Gastrocnemius medialis (tissue), 4 donors: Measurements from ENCODE around the gene RFC5. TPM values are rescaled to one million over a fixed set of nuclear protein-coding genes. Genes with fewer than 3 reads are reported as not detected.

Experiments
- ATAC-seq, 2 donors: fragments of 150-250 bp; one replicate each; pipeline ENCODE4 v1.9.1; 2016
- DNase-seq, 2 donors: peaks; one replicate each; pipeline ENCODE4 v3.0.0-alpha.2; 2019
- H3K27ac ChIP-seq, 4 donors: fragments of 200-600 bp; sonication (generic); 1 replicate in 1 of 4; 2 replicates in 3 of 4; pipeline ENCODE4 v1.5.1; 2016 to 2018; ENCODE audit warnings: mild to moderate bottlenecking in 2 of 4, moderate library complexity in 1 of 4
- H3K27me3 ChIP-seq, 3 donors: fragments of 200-600 bp; sonication (generic) in 2 of 3; 1 replicate in 1 of 3; 2 replicates in 2 of 3; pipeline versions ENCODE4 v1.5.1 to v1.6.0; 2016 to 2019; ENCODE audit warnings: mild to moderate bottlenecking in 1 of 3, moderate library complexity in 1 of 3
- H3K36me3 ChIP-seq, 2 donors: fragments of 200-600 bp; sonication (generic) in 1 of 2; one replicate each; pipeline ENCODE4 v1.5.1; 2017 to 2018
- H3K4me1 ChIP-seq, 2 donors: fragments of 200-600 bp; sonication (generic) in 1 of 2; one replicate each; pipeline ENCODE4 v1.5.1; 2016 to 2017; ENCODE audit warnings: mild to moderate bottlenecking in 2 of 2
- H3K4me3 ChIP-seq, 4 donors: fragments of 200-600 bp; sonication (generic) in 3 of 4; 1 replicate in 1 of 4; 2 replicates in 3 of 4; pipeline ENCODE4 v1.5.1; 2016 to 2019; ENCODE audit warnings: mild to moderate bottlenecking in 2 of 4
- H3K9me3 ChIP-seq, 3 donors: fragments of 200-600 bp; sonication (generic) in 2 of 3; 1 replicate in 1 of 3; 2 replicates in 2 of 3; pipeline ENCODE4 v1.5.1; 2016 to 2019
- POLR2A ChIP-seq, 2 donors: fragments of 450-650 bp; IDR thresholded peaks; one replicate each; pipeline ENCODE4 v1.6.1; 2017; ENCODE audit warnings: antibody characterized with exemption in 2 of 2, mild to moderate bottlenecking in 2 of 2, moderate library complexity in 2 of 2
- in situ Hi-C, 4 donors: fragments of 200-750 bp; cut with MboI; loops; one replicate each; pipeline versions ENCODE4 v1.15.0 to v1.8.0; 2017; ENCODE audit warnings: low sequenced_read_pairs in 4 of 4
- intact Hi-C: fragments of 100-400 bp; cut with DNase I; formaldehyde crosslinking; loops from one replicate; pipeline ENCODE4 v1.15.1; 2023; ENCODE audit warnings: low total_unique reads
- total RNA-seq, 4 donors: library from RNA; depleted of rRNA; stranded (reverse); fragments of >200 nt; gene quantifications; one replicate each; pipeline versions ENCODE4 v1.1.0 to v1.2.3, GENCODE V29; 2016
- TF ChIP-seq, protein P1 (sequence below), 5 experiments: fragments of 450-650 bp in 3 of 5; fragments of 200-600 bp in 2 of 5; sonication (generic) in 2 of 5; IDR thresholded peaks in 4 of 5; conservative IDR thresholded peaks in 1 of 5; 1 replicate in 4 of 5; 2 replicates in 1 of 5; pipeline ENCODE4 v1.5.1; 2016 to 2019; ENCODE audit warnings: antibody characterized with exemption in 5 of 5, mild to moderate bottlenecking in 3 of 5, moderate library complexity in 3 of 5

Gene RFC5
- total RNA-seq, 4 donors from 2014 or later, result 3.5 to 9.9 (median 5.4) TPM

DNA sequence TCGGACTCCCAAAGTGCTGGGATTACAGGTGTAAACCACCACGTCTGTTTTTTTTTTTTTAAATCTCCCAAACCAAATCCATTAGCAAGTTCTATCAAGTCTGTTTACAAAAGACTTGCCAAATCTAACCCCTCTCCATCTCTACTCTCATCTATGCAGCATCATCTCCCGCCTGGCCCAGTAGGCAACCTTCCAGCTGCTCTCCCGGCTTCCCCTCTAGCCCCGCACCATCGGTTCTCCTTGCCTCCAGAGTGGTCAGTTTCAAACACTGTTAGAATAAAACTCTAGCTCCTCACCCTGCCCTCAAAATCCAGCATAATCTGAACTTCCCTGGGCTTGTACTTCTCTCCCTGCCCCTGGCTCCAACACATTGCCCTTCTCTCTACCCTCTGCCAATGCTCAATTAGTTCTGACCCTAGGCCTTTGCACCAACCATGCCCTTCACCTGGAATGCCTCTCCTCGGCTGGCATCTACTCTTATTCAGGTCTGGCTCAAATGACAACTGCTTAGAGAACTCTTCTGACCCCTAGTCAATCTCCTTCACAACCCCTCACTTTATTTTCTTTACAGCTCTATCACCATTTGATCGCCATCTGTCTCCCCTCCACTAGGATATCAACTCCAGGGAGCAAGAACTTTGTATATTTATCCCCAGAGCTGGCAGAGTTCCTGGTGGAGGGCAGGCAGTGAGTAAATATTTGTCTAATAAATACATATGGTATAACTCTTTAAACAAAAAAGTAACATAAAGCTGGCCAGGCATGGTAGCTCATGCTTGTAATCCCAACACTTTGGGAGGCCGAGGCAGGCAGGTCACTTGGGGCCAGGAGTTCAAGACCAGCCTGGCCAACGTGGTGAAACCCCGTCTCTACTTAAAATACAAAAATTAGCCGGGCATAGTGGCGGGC is 39.6 kb downstream of the RFC5 start:
- intact Hi-C loops (no loop called here), in situ Hi-C loops (no loop called here)
- TF ChIP-seq POLR2A (IDR thresholded peaks at IDR 0.05), result no peak
- TF ChIP-seq, protein P1, sequence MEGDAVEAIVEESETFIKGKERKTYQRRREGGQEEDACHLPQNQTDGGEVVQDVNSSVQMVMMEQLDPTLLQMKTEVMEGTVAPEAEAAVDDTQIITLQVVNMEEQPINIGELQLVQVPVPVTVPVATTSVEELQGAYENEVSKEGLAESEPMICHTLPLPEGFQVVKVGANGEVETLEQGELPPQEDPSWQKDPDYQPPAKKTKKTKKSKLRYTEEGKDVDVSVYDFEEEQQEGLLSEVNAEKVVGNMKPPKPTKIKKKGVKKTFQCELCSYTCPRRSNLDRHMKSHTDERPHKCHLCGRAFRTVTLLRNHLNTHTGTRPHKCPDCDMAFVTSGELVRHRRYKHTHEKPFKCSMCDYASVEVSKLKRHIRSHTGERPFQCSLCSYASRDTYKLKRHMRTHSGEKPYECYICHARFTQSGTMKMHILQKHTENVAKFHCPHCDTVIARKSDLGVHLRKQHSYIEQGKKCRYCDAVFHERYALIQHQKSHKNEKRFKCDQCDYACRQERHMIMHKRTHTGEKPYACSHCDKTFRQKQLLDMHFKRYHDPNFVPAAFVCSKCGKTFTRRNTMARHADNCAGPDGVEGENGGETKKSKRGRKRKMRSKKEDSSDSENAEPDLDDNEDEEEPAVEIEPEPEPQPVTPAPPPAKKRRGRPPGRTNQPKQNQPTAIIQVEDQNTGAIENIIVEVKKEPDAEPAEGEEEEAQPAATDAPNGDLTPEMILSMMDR (IDR thresholded peaks at IDR 0.05 in 4 of 5, conservative IDR thresholded peaks at IDR 0.05 in 1 of 5), result no peak
- H3K27ac ChIP-seq, result peak overlapping the region; percentile 35 to 82 (median 57)
- no peaks in the 10 kb centered on the region for H3K9me3 ChIP-seq
- H3K36me3 ChIP-seq, result peaks cover 0 to 4% of the 10 kb centered on the region in 2 donors
- H3K4me1 ChIP-seq, result peaks cover 56 to 61% of the 10 kb centered on the region in 2 donors
- no peaks in the 10 kb centered on the region for H3K27me3 ChIP-seq
- DNase-seq (no peak), ATAC-seq (no peak)
- no peak overlapping the region for H3K4me3 ChIP-seq

DNA sequence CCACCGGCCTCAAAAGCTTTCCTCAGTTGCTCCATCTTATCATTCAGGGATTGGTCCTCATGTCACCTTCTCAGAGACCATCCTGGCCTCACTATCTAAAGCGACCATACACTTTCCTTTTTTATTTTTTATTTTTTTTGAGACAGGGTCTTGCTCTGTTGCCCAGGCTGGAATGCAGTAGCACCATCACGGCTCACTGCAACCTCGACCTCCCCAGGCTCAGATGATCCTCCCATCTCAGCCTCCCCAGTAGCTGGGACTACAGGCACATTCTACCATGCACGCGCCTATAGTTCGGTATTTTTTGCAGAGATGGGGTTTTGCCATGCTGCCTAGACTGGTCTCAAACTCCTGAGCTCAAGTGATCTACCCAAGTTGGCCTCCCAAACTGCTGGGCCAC is 41.7 kb downstream of the RFC5 start:
- no peaks in the 10 kb centered on the region for H3K9me3 ChIP-seq

DNA sequence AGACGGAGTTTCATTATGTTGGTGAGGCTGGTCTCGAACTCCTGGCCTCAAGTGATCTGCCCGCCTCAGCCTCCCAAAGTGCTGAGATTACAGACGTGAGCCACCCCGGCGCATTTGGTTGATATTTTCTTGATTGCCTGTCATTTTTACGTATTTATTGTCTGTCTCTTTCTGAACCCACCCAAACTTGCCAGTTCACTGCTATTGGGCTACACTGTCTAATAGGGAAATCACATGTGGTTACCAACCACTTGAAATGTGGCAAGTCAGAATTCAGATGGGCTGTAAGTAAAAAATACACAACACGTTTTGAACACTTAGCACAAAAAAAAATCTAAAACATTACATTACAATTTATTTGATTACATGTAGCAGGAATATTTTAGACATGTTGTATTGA is 42.4 kb downstream of the RFC5 start:
- Histone ChIP-seq H3K4me3 (no peak overlapping the region), H3K27me3 (no peaks in the 10 kb centered on the region), H3K9me3 (no peaks in the 10 kb centered on the region), H3K4me1 (peaks cover 42 to 44% of the 10 kb centered on the region in 2 donors), H3K36me3 (no peaks in the 10 kb centered on the region), H3K27ac (peak overlapping the region; percentile 92 to 96 (median 96))
- intact Hi-C loops (no loop called here), in situ Hi-C loops (no loop called here)
- DNase-seq (no peak), ATAC-seq (no peak)
- TF ChIP-seq, protein P1 (IDR thresholded peaks at IDR 0.05 in 4 of 5, conservative IDR thresholded peaks at IDR 0.05 in 1 of 5), result no peak
- no peak for TF ChIP-seq POLR2A (IDR thresholded peaks at IDR 0.05)

More for the DNA sequence above, 41.7 kb downstream of the RFC5 start:
- H3K36me3 ChIP-seq, result no peaks in the 10 kb centered on the region
- H3K4me3 ChIP-seq, result no peak overlapping the region
- intact Hi-C loops, result no loop called here
- no peak for TF ChIP-seq POLR2A (IDR thresholded peaks at IDR 0.05)
- TF ChIP-seq, protein P1 (IDR thresholded peaks at IDR 0.05 in 4 of 5, conservative IDR thresholded peaks at IDR 0.05 in 1 of 5), result no peak
- DNase-seq (no peak), ATAC-seq (no peak)
- H3K4me1 ChIP-seq, result peaks cover 46 to 51% of the 10 kb centered on the region in 2 donors
- H3K27ac ChIP-seq, result peak overlapping the region in 1 of 4 donors; percentile 96
- in situ Hi-C loops, result no loop called here
- H3K27me3 ChIP-seq, result no peaks in the 10 kb centered on the region

DNA sequence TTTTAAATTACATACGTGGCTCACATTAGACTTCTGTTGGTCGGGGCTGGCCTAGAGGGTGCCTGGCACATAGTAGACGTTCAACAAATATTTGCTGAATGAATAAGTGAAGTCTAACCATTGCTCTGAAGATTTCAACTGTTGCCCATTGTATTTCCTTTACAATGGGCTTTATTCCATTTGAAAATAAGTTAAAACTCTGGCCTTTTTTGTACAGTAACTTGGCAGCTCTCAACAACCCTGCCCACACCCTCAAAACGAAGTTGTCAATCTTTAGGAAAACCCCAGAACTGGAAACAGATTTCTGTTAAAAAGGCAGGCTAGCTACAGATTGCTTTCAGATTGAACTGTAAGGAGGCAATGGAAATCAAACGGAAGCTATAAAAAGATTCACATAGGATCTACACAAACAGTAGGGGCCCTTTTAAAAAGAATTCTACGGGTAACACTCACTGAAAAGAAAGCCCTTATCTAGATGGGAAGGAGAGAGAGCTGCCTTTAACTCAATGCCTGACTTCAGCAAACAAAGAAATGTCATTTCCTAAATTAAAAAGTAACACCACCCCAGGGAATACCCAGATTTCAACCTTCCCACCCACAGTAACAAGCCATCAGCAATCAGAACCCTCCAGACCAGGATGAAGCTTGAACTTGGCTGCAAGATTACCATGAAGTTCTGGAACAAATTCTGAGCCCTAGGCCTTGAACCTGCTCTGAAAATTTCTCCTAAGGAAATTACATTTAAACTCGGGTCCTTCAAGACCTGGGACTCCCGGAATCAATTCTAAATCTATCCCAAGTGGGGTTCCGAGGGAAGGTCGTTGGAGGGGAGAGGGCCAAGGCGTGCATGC is 43.1 kb downstream of the RFC5 start:
- peaks cover 38% of the 10 kb centered on the region in 2 donors for H3K4me1 ChIP-seq
- intact Hi-C loops, result loop anchor here (2.0 to 5.0 kb wide), 5 partner anchors 43 to 315 kb away; partner anchors contain the start of genes PEBP1, RFC5 and VSIG10
- ATAC-seq, result peak in 1 of 2 donors; percentile 3

More for the DNA sequence above, 43.1 kb downstream of the RFC5 start:
- DNase-seq, result no peak
- Histone ChIP-seq H3K27ac (peak overlapping the region; percentile 92 to 96 (median 96)), H3K4me3 (peak overlapping the region; percentile 82 to 94 (median 87)), H3K9me3 (no peaks in the 10 kb centered on the region), H3K27me3 (no peaks in the 10 kb centered on the region), H3K36me3 (no peaks in the 10 kb centered on the region)
- no peak for TF ChIP-seq POLR2A (IDR thresholded peaks at IDR 0.05)
- in situ Hi-C loops, result no loop called here
